ENCODE results near the gene FOXP2.
"Not testable (repeated sequence)": the region's sequence is repeated elsewhere in the genome, so short reads cannot be mapped to it uniquely, and the experiment has no call there.

Gene FOXP2

DNA sequence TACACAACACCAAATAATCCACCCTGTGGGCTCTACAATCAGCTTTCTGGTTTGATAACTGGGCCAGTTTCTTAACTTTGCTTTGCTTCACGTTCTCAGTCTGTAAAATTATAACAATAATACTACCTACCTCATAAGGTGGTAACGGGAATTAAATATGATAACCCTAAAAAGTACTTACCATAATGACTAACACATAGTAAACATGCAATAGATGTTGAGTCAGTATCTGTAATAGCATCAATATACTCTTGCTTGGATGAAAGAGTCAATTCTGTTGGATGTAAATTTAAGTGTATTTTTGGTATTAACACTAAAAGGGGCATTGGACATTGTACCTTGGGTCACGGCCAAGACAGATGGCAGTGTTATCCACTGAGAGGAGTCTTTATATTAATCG is 160.5 kb downstream of the FOXP2 start:
- in situ Hi-C loops (cut with MboI; ENCODE audit: low sequenced_read_pairs) = no loop called here

- in situ Hi-C loops (cut with MboI; ENCODE audit: low sequenced_read_pairs) = not testable (repeated sequence)
Observed at GRCh38 chr7:114580963-114581362, 166.3 kb downstream of the FOXP2 start.

DNA sequence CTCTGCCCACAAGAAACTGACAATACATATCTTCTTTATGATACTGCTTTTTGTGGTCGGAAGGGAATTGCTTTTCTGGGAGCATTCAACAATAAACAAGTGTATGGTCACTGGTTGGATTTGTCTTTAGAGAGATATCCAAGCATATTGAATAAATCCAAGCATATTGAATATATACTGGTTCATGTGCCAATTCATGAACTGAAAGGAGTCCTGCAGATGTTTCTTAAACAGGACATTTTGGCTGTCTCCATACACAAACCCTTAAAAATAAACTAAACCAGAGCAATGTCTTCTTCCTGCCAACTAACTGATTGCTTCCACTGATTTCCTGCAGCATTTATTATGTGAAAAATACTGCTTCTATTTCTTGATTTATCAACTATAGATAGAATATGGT is 173.9 kb downstream of the FOXP2 start:
- in situ Hi-C loops (cut with MboI; ENCODE audit: low sequenced_read_pairs) = no loop called here

- in situ Hi-C loops (cut with MboI; ENCODE audit: low sequenced_read_pairs) = no loop called here
Observed at GRCh38 chr7:114589436-114589835, 174.8 kb downstream of the FOXP2 start.

DNA sequence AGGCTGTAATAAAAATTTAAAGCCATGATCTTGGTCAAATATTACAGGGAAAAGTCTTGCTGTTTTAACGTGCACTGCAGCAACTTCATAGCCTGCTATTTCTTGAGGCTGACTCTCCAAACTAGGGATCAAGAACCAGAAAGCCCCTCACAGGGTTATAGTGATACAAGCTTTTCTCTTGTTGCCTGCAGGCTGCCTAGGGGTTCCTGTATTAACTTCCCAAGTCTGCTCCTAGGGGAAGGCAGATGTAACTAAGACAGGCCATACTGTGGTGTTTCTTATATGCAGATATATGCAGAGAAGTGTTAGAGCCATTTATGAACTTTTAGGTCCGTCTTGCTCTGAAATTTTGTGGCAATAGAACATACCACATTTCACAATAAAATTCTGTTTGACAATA is 175.7 kb downstream of the FOXP2 start:
- in situ Hi-C loops (cut with MboI; ENCODE audit: low sequenced_read_pairs) = no loop called here

- in situ Hi-C loops (cut with MboI; ENCODE audit: low sequenced_read_pairs) = no loop called here
Observed at GRCh38 chr7:114598946-114599345, 184.3 kb downstream of the FOXP2 start.

GRCh38 chr7:114606100-114606499 is 191.5 kb downstream of the FOXP2 start:
- in situ Hi-C loops (cut with MboI; ENCODE audit: low sequenced_read_pairs) = no loop called here

DNA sequence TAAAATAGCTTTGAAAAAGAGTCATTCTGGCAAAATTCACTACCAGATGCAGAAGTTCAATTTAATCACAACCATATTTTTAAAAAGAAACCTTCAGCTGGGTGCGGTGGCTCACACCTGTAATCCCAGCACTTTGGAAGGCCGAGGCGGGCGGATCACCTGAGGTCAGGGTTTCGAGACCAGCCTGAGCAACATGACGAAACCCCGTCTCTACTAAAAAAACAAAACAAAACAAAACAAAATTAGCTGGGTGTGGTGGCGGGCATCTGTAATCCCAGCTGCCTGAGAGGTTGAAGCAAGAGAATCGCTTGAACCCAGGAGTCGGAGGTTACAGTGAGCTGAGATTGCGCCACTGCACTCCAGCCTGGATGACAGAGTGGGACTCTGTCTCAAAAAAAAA is 194.2 kb downstream of the FOXP2 start:
- in situ Hi-C loops (cut with MboI; ENCODE audit: low sequenced_read_pairs) = not testable (repeated sequence)

- in situ Hi-C loops (cut with MboI; ENCODE audit: low sequenced_read_pairs) = no loop called here
Observed at GRCh38 chr7:114620208-114620607, 205.6 kb downstream of the FOXP2 start.

DNA sequence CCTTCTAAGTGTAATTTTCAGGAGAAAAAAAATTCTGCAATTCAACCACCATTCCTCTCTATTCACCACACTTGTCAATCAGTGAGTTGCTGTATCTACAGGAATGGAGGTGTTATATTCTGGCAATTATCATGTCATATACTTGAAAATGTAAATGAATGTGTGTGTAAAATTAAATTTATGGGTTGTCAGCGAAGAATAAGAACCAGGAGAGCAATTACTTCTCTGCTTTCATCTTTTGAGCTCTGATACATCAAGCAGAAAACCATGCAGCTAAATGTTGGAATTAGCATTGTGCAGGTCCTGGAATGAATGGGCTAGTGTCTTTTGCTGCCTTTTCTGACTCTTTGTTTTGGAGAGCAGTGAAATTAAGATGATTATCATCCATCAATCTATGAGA is 207.6 kb downstream of the FOXP2 start:
- in situ Hi-C loops (cut with MboI; ENCODE audit: low sequenced_read_pairs) = no loop called here

- in situ Hi-C loops (cut with MboI; ENCODE audit: low sequenced_read_pairs) = no loop called here
Observed at GRCh38 chr7:114623146-114623545, 208.5 kb downstream of the FOXP2 start.

- in situ Hi-C loops (cut with MboI; ENCODE audit: low sequenced_read_pairs) = no loop called here
Observed at GRCh38 chr7:114627231-114627630, 212.6 kb downstream of the FOXP2 start.

DNA sequence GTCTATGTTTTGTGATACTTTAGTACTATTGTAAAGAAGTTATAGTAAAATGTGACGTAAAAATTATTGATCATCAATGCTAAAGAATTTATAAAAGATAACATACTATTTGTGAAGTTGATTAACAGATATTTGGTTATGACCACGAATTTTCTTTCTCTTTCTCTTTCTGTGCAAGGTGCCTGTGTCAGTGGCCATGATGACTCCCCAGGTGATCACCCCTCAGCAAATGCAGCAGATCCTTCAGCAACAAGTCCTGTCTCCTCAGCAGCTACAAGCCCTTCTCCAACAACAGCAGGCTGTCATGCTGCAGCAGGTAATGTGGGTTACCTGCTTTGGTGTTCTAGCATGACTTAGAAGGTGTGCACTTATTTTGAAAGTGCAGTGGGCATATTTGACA is 213.7 kb downstream of the FOXP2 start:
- in situ Hi-C loops (cut with MboI; ENCODE audit: low sequenced_read_pairs) = no loop called here

- in situ Hi-C loops (cut with MboI; ENCODE audit: low sequenced_read_pairs) = no loop called here
Observed at GRCh38 chr7:114629762-114630161, 215.1 kb downstream of the FOXP2 start.

GRCh38 chr7:114630201-114630990 is 215.8 kb downstream of the FOXP2 start:
- in situ Hi-C loops (cut with MboI; ENCODE audit: low sequenced_read_pairs) = no loop called here

GRCh38 chr7:114631249-114631822 is 216.7 kb downstream of the FOXP2 start:
- in situ Hi-C loops (cut with MboI; ENCODE audit: low sequenced_read_pairs) = no loop called here

GRCh38 chr7:114639451-114639850 is 224.8 kb downstream of the FOXP2 start:
- in situ Hi-C loops (cut with MboI; ENCODE audit: low sequenced_read_pairs) = no loop called here

GRCh38 chr7:114644455-114644854 is 229.8 kb downstream of the FOXP2 start:
- in situ Hi-C loops (cut with MboI; ENCODE audit: low sequenced_read_pairs) = no loop called here

- in situ Hi-C loops (cut with MboI; ENCODE audit: low sequenced_read_pairs) = no loop called here
Observed at GRCh38 chr7:114645451-114645850, 230.8 kb downstream of the FOXP2 start.

DNA sequence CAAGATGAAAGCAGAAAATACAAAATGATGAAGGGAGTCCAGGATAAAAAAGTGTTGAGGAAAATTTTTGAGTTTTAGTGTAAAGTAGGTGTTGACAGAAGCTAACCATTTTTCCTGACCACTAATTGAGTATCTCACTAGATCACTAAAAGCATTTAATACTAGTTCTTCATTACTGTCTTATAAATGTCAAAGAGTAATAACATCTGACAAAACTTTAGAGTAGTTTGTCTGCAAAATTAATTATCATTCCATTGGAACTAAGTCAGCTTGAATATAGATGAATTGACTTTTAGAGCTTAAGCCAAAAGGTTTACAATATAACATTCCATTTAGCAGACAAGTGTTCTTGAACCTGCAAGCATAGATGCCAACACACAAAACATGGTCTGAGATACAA is 232.9 kb downstream of the FOXP2 start:
- in situ Hi-C loops (cut with MboI; ENCODE audit: low sequenced_read_pairs) = no loop called here

GRCh38 chr7:114648117-114648516 is 233.5 kb downstream of the FOXP2 start:
- in situ Hi-C loops (cut with MboI; ENCODE audit: low sequenced_read_pairs) = no loop called here

DNA sequence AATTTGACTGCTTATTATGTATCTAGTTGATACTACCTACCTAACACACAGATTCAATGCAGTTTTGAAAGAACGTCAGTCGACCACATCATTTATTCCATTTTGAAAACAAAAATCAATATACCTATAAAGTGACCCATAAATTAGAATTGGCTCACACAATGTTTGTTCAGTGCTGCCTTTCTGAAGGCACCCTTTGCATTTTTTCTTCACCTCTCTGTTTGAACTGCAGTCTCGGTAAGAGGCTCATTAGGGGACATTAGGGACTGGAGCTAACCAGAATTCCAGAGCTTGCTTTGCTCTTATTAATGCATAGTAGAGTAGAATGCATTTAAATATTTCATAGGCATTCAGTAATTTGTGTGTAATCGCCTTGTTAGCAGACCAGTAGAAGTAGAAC is 234.1 kb downstream of the FOXP2 start:
- in situ Hi-C loops (cut with MboI; ENCODE audit: low sequenced_read_pairs) = no loop called here

- in situ Hi-C loops (cut with MboI; ENCODE audit: low sequenced_read_pairs) = no loop called here
Observed at GRCh38 chr7:114649689-114650088, 235.1 kb downstream of the FOXP2 start.
